ENCODE measurements around the gene ISOC2.
"Not testable (repeated sequence)": the region's sequence is repeated elsewhere in the genome, so short reads cannot be mapped to it uniquely, and the experiment has no call there.

ISOC2 gene

DNA sequence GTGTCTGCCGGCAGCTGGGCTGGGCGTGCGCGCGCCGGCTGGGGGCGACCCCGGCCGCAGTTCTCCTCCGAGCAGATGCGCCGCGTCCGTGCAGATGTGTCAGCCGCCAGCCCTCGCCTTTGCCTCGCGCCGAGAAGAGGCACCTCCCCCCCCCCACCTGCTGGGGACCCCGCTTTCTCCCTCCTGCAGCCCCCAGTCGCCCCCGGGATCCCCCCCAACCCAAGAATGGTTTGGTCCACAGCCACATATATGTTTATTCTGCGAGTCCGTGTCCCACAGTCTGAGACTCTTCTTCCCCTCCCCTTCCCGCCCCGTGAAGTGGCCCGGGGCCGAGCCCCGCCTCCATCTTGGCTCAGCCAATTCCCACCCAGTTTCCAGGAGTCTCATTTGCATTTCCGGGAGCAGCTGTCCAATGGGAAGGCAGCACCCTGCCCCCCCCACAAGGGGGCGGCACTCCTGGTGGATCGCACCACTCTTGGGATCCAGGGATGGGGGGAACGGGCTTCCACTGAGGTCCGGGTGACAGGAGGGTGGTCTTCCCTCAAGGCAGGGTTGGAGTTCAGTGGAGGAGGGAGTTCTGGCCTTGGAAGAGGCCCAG lies 8.6 kb downstream of the ISOC2 start:
- Histone ChIP-seq H3K27ac (no peak overlapping the region), H3K9ac (ENCODE audit: insufficient read length) (no peak overlapping the region), H3K9me3 (ENCODE audit: low read depth, low read length) (no peaks in the 10 kb centered on the region), H3K4me3 (peak overlapping the region; percentile 78), H3K36me3 (ENCODE audit: insufficient read depth, low read length) (no peaks in the 10 kb centered on the region)
- peak; percentile 49 for TF ChIP-seq FOXP2 (optimal IDR thresholded peaks at IDR 0.05; ENCODE audit: control extremely low read depth, extremely low read length, insufficient read depth)
- TF ChIP-seq POLR2AphosphoS5 (IDR thresholded peaks at IDR 0.05; ENCODE audit: borderline replicate concordance, low read depth, low read length) = peak; percentile 63
- no peak for TF ChIP-seq EZH2 (IDR thresholded peaks at IDR 0.05)
- peak; percentile 91 for DNase-seq (ENCODE audit: low read depth, low spot score)

DNA sequence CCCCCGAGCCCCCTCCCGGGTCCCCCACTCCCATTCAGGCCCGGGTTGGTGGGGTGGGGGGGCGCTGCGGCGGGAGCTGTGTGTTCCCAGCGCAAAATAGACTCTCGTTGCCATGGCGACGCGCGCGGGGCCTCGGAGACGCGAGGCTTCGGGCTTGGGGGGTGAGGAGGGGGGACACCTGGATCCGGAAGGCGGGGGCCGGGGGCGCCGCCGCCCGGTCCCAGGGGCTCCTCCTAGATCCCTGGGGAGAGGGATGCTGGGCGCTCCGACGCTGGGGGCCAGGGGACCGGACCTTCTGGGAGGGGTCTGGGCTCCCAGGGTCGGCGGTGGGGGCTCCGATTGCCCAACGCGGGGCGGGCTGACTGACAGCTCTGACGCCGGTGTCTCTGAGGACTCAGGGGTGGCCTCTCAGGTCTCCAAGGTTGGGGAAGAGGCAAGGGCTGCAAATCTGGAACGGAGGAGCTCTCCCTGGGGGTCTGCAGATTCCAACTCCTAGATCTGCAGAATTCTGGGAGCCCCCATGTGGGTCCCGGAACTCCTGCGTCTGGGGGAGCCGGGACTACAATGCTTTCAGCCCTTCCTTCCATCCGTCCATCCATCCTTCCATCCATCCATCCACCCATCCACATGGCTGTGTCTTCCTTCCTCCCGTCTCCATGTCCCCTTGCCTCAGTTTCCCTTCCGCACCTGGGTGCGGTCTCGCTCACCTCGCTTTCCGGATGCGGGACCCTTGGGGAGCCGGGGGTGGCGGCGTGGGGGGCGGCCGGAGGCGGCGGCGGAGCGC lies 9.3 kb downstream of the ISOC2 start:
- Histone ChIP-seq H3K9ac (ENCODE audit: insufficient read length) (peak overlapping the region; percentile 41), H3K4me3 (peak overlapping the region; percentile 78), H3K36me3 (ENCODE audit: insufficient read depth, low read length) (no peaks in the 10 kb centered on the region), H3K27ac (no peak overlapping the region), H3K9me3 (ENCODE audit: low read depth, low read length) (no peaks in the 10 kb centered on the region)
- no peak for TF ChIP-seq POLR2AphosphoS5 (IDR thresholded peaks at IDR 0.05; ENCODE audit: borderline replicate concordance, low read depth, low read length)
- no peak for TF ChIP-seq FOXP2 (optimal IDR thresholded peaks at IDR 0.05; ENCODE audit: control extremely low read depth, extremely low read length, insufficient read depth)
- TF ChIP-seq EZH2 (IDR thresholded peaks at IDR 0.05) = no peak
- DNase-seq (ENCODE audit: low read depth, low spot score) = no peak

DNA sequence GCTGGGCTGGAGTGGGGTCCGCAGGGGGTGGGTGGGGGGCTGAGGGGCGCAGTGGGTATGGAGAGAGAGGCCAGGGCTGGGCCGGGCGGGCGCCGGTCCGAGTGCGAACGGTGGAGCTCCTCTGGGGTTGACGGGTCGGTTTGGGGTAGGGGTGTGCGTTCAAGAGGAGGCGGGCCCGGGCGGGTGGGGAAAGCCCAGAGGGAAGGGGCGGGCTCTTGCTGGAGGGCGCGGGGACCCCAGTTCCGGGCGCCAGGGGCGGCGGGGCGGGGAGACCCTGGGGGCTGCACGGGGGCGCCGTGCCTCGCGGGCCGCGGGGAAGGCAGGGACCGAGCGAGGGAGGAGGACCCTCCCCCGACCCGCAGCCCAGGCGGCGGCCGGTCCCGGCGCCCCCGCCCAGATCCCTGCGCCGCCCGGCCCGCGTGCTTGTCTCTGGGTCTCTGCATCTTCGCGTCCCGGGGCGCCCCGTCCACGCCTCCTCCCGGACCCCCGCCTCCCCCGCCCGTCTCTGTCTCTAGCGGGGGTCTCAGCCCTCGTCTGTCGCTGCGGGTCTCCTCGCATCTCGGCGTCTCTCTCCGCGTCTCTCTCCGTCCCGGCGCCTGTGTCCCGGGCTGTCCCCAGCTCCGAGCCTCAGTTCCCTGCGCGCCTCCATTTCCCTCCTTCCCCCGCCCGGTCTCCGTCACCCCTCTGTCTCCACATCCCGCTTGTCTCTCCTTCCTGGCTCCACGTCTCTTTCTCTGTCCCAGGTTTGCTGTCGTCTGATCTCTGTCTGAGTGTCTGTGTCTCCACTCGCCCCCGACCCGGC lies 10.1 kb downstream of the ISOC2 start:
- H3K9me3 ChIP-seq (ENCODE audit: low read depth, low read length) = no peaks in the 10 kb centered on the region
- no peaks in the 10 kb centered on the region for H3K36me3 ChIP-seq (ENCODE audit: insufficient read depth, low read length)
- TF ChIP-seq EZH2 (IDR thresholded peaks at IDR 0.05) (no peak), FOXP2 (optimal IDR thresholded peaks at IDR 0.05; ENCODE audit: control extremely low read depth, extremely low read length, insufficient read depth) (no peak)
- no peak for DNase-seq (ENCODE audit: low read depth, low spot score)
- peak overlapping the region; percentile 78 for H3K4me3 ChIP-seq
- peak overlapping the region; percentile 41 for H3K9ac ChIP-seq (ENCODE audit: insufficient read length)
- H3K27ac ChIP-seq = no peak overlapping the region

DNA sequence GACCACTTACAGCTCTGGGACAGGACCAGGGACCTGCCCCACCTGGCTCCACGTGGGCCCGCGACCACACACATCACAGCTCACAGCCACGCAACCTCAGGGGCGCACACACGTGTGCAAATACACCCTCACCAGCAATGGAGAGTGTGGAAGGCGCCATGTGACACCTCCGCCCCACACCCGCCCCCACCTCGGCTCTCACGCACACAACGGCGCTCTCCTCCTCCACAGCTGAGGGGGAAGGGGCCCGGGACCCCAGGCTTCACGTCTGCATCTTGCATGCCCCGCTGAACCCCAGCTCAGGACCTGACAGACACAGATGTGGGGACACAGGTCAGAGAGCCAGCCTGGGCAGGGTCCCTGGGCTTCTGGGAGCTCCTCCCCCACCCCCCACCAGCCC lies 12.0 kb downstream of the ISOC2 start:
- Histone ChIP-seq H3K27ac (no peak overlapping the region), H3K9ac (ENCODE audit: insufficient read length) (no peak overlapping the region), H3K4me3 (no peak overlapping the region), H3K9me3 (ENCODE audit: low read depth, low read length) (no peaks in the 10 kb centered on the region), H3K36me3 (ENCODE audit: insufficient read depth, low read length) (no peaks in the 10 kb centered on the region)
- DNase-seq (ENCODE audit: low read depth, low spot score) = no peak
- TF ChIP-seq FOXP2 (optimal IDR thresholded peaks at IDR 0.05; ENCODE audit: control extremely low read depth, extremely low read length, insufficient read depth) = no peak
- no peak for TF ChIP-seq EZH2 (IDR thresholded peaks at IDR 0.05)
- no peak for TF ChIP-seq POLR2AphosphoS5 (IDR thresholded peaks at IDR 0.05; ENCODE audit: borderline replicate concordance, low read depth, low read length)

DNA sequence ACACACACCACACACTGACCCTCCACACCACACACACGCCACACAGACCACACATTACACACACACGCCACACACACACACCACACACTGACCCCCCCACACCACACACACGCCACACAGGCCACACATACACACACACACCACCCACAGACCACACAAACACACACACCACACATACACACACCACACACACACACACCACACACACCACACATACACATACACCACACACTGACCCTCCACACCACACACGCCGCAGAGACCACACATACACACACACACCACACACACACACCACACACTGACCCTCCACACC lies 13.3 kb downstream of the ISOC2 start:
- H3K9me3 ChIP-seq (ENCODE audit: low read depth, low read length); H3K27ac ChIP-seq; H3K4me3 ChIP-seq: not testable (repeated sequence)

DNA sequence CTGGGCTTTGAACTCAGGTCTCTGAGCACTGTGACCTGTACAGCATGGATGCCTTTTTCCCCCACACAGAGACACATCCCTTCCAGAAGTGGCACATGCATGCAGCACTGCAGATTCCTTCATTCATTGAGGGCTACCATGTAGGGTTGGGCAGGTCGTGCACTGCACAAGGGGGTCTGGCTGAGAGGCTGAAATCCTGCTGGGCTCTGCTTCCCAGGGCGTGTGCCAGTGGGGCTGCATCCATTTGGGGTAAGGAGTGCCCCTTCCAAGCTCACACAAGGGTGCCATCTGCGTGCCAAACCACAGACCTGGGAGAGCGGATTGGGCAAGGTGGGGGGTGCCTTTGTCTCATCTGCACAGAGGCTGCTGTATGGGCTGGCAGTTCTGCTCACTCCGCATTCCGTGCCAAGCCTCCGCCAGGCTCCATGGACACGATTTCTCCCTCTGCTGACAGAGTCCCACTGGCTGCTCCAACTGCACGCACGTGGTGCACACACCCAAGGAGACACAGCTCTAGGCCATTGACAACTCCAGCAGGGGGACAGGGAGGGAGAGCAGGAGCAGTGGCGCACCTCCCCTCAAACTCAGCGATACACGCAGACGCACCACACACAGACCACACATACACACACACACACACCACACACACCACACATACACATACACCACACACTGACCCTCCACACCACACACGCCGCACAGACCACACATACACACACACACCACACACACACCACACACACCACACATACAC lies 13.8 kb downstream of the ISOC2 start:
- DNase-seq (ENCODE audit: low read depth, low spot score) = peak; percentile 16
- Histone ChIP-seq H3K9ac (ENCODE audit: insufficient read length) (no peak overlapping the region), H3K36me3 (ENCODE audit: insufficient read depth, low read length) (no peaks in the 10 kb centered on the region), H3K9me3 (ENCODE audit: low read depth, low read length) (no peaks in the 10 kb centered on the region), H3K27ac (no peak overlapping the region), H3K4me3 (no peak overlapping the region)
- TF ChIP-seq EZH2 (IDR thresholded peaks at IDR 0.05) (no peak), FOXP2 (optimal IDR thresholded peaks at IDR 0.05; ENCODE audit: control extremely low read depth, extremely low read length, insufficient read depth) (no peak), POLR2AphosphoS5 (IDR thresholded peaks at IDR 0.05; ENCODE audit: borderline replicate concordance, low read depth, low read length) (no peak)

More for the DNA sequence above, 13.3 kb downstream of the ISOC2 start:
- not testable (repeated sequence) for H3K9ac ChIP-seq (ENCODE audit: insufficient read length); DNase-seq (ENCODE audit: low read depth, low spot score); H3K36me3 ChIP-seq (ENCODE audit: insufficient read depth, low read length)

DNA sequence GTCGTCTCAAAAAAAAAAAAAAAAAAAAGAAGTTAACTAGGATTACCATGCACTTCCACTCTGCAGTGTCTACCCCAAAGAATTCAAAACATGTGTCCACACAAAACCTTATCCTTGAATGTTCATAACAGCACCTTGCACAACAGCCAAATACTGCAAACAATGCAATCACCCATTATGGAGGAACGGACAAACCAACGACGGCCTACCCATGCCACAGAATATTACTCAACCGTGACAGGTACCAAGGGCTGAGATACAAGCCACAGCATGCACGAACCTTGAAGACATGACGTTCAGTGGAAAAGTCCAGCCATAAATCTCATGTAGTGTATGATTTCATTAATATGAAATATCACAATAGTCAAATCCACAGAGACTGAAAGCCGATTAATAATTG lies 15.4 kb downstream of the ISOC2 start:
- H3K27ac ChIP-seq = no peak overlapping the region

DNA sequence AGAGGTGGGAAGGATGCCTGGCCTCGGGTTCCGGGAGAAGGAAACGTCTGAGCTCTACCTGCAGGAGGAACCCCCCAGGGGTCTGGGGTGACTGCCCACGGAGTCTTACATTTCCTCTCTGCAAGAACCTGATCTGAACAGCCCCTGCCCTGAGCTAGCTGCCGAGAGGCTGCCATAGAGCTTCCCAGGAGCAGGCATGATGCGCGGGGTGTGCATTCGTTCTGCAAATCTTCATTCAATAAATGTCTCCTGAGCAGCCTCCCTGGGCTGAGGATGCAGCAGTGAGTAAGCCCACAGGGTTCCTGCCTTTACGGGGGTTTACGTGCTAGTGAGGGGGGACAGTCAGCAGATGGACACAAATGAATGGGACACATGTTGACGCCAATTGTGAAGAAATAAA lies 16.8 kb downstream of the ISOC2 start:
- TF ChIP-seq EZH2 (IDR thresholded peaks at IDR 0.05) (no peak), POLR2AphosphoS5 (IDR thresholded peaks at IDR 0.05; ENCODE audit: borderline replicate concordance, low read depth, low read length) (no peak), FOXP2 (optimal IDR thresholded peaks at IDR 0.05; ENCODE audit: control extremely low read depth, extremely low read length, insufficient read depth) (no peak)
- Histone ChIP-seq H3K4me3 (no peak overlapping the region), H3K36me3 (ENCODE audit: insufficient read depth, low read length) (no peaks in the 10 kb centered on the region), H3K9ac (ENCODE audit: insufficient read length) (no peak overlapping the region), H3K9me3 (ENCODE audit: low read depth, low read length) (no peaks in the 10 kb centered on the region), H3K27ac (no peak overlapping the region)
- DNase-seq (ENCODE audit: low read depth, low spot score) = no peak

More for the DNA sequence above, 15.4 kb downstream of the ISOC2 start:
- no peak overlapping the region for H3K9ac ChIP-seq (ENCODE audit: insufficient read length)
- H3K4me3 ChIP-seq = no peak overlapping the region
- no peak for DNase-seq (ENCODE audit: low read depth, low spot score)
- H3K9me3 ChIP-seq (ENCODE audit: low read depth, low read length) = no peaks in the 10 kb centered on the region
- H3K36me3 ChIP-seq (ENCODE audit: insufficient read depth, low read length) = no peaks in the 10 kb centered on the region
- TF ChIP-seq FOXP2 (optimal IDR thresholded peaks at IDR 0.05; ENCODE audit: control extremely low read depth, extremely low read length, insufficient read depth) (no peak), EZH2 (IDR thresholded peaks at IDR 0.05) (no peak), POLR2AphosphoS5 (IDR thresholded peaks at IDR 0.05; ENCODE audit: borderline replicate concordance, low read depth, low read length) (no peak)

Measured in SK-N-MC (cell line).